H1 (cell line): ENCODE results near the gene DOCK3. TPM values are rescaled to one million over a fixed set of nuclear protein-coding genes. Genes with fewer than 3 reads are reported as not detected.

Experiments used
- CTCF ChIA-PET: fragments of 300-600 bp; sonication (Branson Sonifier 250); formaldehyde crosslinking; loops from one replicate; lab custom pipeline; 2021; ENCODE audit not compliant: partially characterized antibody; lab: Charles Lee
- POLR2A ChIA-PET: fragments of 300-600 bp; sonication (Branson Sonifier 250); formaldehyde crosslinking; loops from one replicate; lab custom pipeline; 2021; ENCODE audit warnings: inconsistent platforms; ENCODE audit not compliant: partially characterized antibody; lab: Charles Lee
- DNase-seq, 2 experiments: peaks; one replicate each; pipeline versions ENCODE4 v3.0.0 to v3.0.0-alpha.2; 2010 to 2022; ENCODE audit warnings: low spot score in 2 of 2, low read depth in 1 of 2, mixed read lengths in 1 of 2
- FAIRE-seq: peaks from 2 replicates; lab custom pipeline; 2011; peaks lifted over from hg19 to GRCh38; lab: Jason Lieb, UNC
- H2AFZ ChIP-seq: 2 replicates; pipeline ENCODE4 v1.8.1; 2012; ENCODE audit warnings: low read length, inconsistent platforms
- H2AK5ac ChIP-seq: 2 replicates; pipeline ENCODE4 v1.6.1; 2013; ENCODE audit warnings: low read depth, low read length
- H2BK120ac ChIP-seq: replicated peaks from 2 replicates; pipeline ENCODE3; 2013; ENCODE audit warnings: low read depth, low read length, inconsistent platforms
- H2BK12ac ChIP-seq: 2 replicates; pipeline ENCODE4 v1.6.1; 2013; ENCODE audit warnings: low read depth, low read length
- H2BK15ac ChIP-seq: 2 replicates; pipeline ENCODE4 v1.6.1; 2013; ENCODE audit warnings: low read length
- H2BK20ac ChIP-seq: 2 replicates; pipeline ENCODE4 v1.6.1; 2013; ENCODE audit warnings: low read length
- H2BK5ac ChIP-seq: 2 replicates; pipeline ENCODE4 v1.6.1; 2013; ENCODE audit warnings: low read depth, low read length
- H3K14ac ChIP-seq: 2 replicates; pipeline ENCODE4 v1.6.1; 2013; ENCODE audit warnings: inconsistent platforms; ENCODE audit not compliant: insufficient read length
- H3K18ac ChIP-seq: 2 replicates; pipeline ENCODE4 v1.6.1; 2013; ENCODE audit warnings: low read length; ENCODE audit errors: extremely low read depth
- H3K23ac ChIP-seq: 2 replicates; pipeline ENCODE4 v1.6.1; 2013; ENCODE audit warnings: inconsistent platforms; ENCODE audit not compliant: insufficient read length
- H3K23me2 ChIP-seq: 2 replicates; pipeline ENCODE4 v1.6.1; 2013; ENCODE audit warnings: low read depth, low read length
- H3K27ac ChIP-seq: 2 replicates; pipeline ENCODE4 v1.6.1; 2011; ENCODE audit warnings: low read depth, low read length, inconsistent platforms
- H3K27me3 ChIP-seq, 4 experiments: replicated peaks in 1 of 4; 1 replicate in 1 of 4; 2 replicates in 3 of 4; pipeline versions ENCODE4 v1.6.1 to v1.8.1; 2011 to 2013; ENCODE audit warnings: low read length in 3 of 4, mild to moderate bottlenecking in 3 of 4, inconsistent platforms in 2 of 4, mixed read lengths in 2 of 4, moderate library complexity in 1 of 4; ENCODE audit not compliant: control insufficient read depth in 3 of 4, insufficient read depth in 3 of 4; ENCODE audit errors: extremely low read depth in 1 of 4
- H3K36me3 ChIP-seq, 4 experiments: 2 replicates each; pipeline versions ENCODE4 v1.6.1 to v1.8.1; 2011 to 2013; ENCODE audit warnings: mild to moderate bottlenecking in 4 of 4, low read length in 3 of 4, moderate library complexity in 2 of 4, control low read depth in 1 of 4, inconsistent platforms in 1 of 4; ENCODE audit not compliant: insufficient read depth in 4 of 4, control insufficient read depth in 2 of 4
- H3K4ac ChIP-seq: replicated peaks from 2 replicates; pipeline ENCODE3; 2013; ENCODE audit warnings: low read length, low read depth, mixed read lengths, inconsistent platforms; ENCODE audit not compliant: insufficient read length
- H3K4me1 ChIP-seq, 4 experiments: replicated peaks in 1 of 4; 1 replicate in 1 of 4; 2 replicates in 3 of 4; pipeline versions ENCODE4 v1.6.1 to v1.8.1; 2011 to 2013; ENCODE audit warnings: low read length in 3 of 4, inconsistent platforms in 2 of 4, mixed read lengths in 1 of 4; ENCODE audit not compliant: insufficient read depth in 4 of 4, control insufficient read depth in 3 of 4
- H3K4me2 ChIP-seq, 2 experiments: 2 replicates each; pipeline versions ENCODE4 v1.6.1 to v1.8.1; 2011 to 2013; ENCODE audit warnings: low read depth in 2 of 2, low read length in 2 of 2, control low read depth in 1 of 2, inconsistent platforms in 1 of 2, mild to moderate bottlenecking in 1 of 2; ENCODE audit not compliant: insufficient read depth in 1 of 2
- H3K4me3 ChIP-seq, 4 experiments: fragments of 200-600, 300-600 bp in 1 of 4; sonication (generic), shearing (Covaris generic), sonication (Bioruptor Twin) in 1 of 4; 2 replicates each; pipeline versions ENCODE4 v1.5.1 to v1.8.1; 2011 to 2016; ENCODE audit warnings: low read length in 4 of 4, low read depth in 3 of 4, control low read depth in 2 of 4, inconsistent platforms in 2 of 4, mild to moderate bottlenecking in 2 of 4, mixed read lengths in 1 of 4, moderate library complexity in 1 of 4; ENCODE audit not compliant: insufficient read depth in 2 of 4; ENCODE audit errors: extremely low read depth in 1 of 4
- H3K56ac ChIP-seq: replicated peaks from 2 replicates; pipeline ENCODE3; 2013; ENCODE audit warnings: low read depth, mild to moderate bottlenecking, mixed read lengths, low read length, inconsistent platforms; ENCODE audit not compliant: insufficient read length
- H3K79me1 ChIP-seq: 2 replicates; pipeline ENCODE4 v1.6.1; 2013; ENCODE audit warnings: low read depth, low read length, control low read depth
- H3K79me2 ChIP-seq, 2 experiments: 2 replicates each; pipeline versions ENCODE4 v1.6.1 to v1.8.1; 2012 to 2013; ENCODE audit warnings: low read length in 2 of 2, mild to moderate bottlenecking in 2 of 2, inconsistent platforms in 1 of 2; ENCODE audit not compliant: insufficient read depth in 2 of 2, control insufficient read depth in 1 of 2
- H3K9ac ChIP-seq, 4 experiments: replicated peaks in 1 of 4; 1 replicate in 1 of 4; 2 replicates in 3 of 4; pipeline versions ENCODE4 v1.6.1 to v1.8.1; 2011 to 2013; ENCODE audit warnings: low read depth in 3 of 4, low read length in 3 of 4, control low read depth in 2 of 4, mild to moderate bottlenecking in 2 of 4, moderate library complexity in 2 of 4, inconsistent platforms in 1 of 4; ENCODE audit errors: extremely low read depth in 1 of 4
- H3K9me3 ChIP-seq, 2 experiments: 2 replicates each; pipeline versions ENCODE4 v1.6.1 to v1.8.1; 2012 to 2013; ENCODE audit warnings: mild to moderate bottlenecking in 2 of 2, moderate library complexity in 2 of 2, control low read depth in 1 of 2, inconsistent platforms in 1 of 2, low read depth in 1 of 2, low read length in 1 of 2, mixed read lengths in 1 of 2; ENCODE audit not compliant: insufficient read depth in 2 of 2
- H4K20me1 ChIP-seq, 2 experiments: replicated peaks in 1 of 2; 2 replicates each; pipeline versions ENCODE3 to v1.8.1; 2011 to 2013; ENCODE audit warnings: inconsistent platforms in 2 of 2, low read length in 2 of 2, mild to moderate bottlenecking in 1 of 2; ENCODE audit not compliant: insufficient read depth in 2 of 2, control insufficient read depth in 1 of 2
- H4K5ac ChIP-seq: 2 replicates; pipeline ENCODE4 v1.6.1; 2013; ENCODE audit warnings: low read length, low read depth, mixed read lengths, inconsistent platforms; ENCODE audit not compliant: insufficient read length
- H4K8ac ChIP-seq: 2 replicates; pipeline ENCODE4 v1.8.0; 2013; ENCODE audit warnings: mild to moderate bottlenecking, moderate library complexity, low read length, inconsistent platforms; ENCODE audit not compliant: insufficient read depth; ENCODE audit errors: extremely low read depth
- H4K91ac ChIP-seq: replicated peaks from 2 replicates; pipeline ENCODE3; 2013; ENCODE audit warnings: low read length, mixed read lengths, inconsistent platforms; ENCODE audit not compliant: insufficient read length
- BACH1 ChIP-seq: IDR thresholded peaks from 2 replicates; pipeline ENCODE4 v1.6.1; 2012; ENCODE audit warnings: low read length, improper control_type of control experiment
- BRCA1 ChIP-seq: IDR thresholded peaks from 2 replicates; pipeline ENCODE4 v1.6.1; 2012; ENCODE audit warnings: low read depth, low read length, improper control_type of control experiment
- CBX5 ChIP-seq: fragments of 300-800, 300-1000 bp; sonication (generic); IDR thresholded peaks from 2 replicates; pipeline ENCODE4 v1.7.1; 2016; ENCODE audit warnings: antibody characterized with exemption, low read length, low read depth
- GTF2F1 ChIP-seq: IDR thresholded peaks from 2 replicates; pipeline ENCODE4 v1.6.1; 2012; ENCODE audit warnings: low read depth, low read length, improper control_type of control experiment, borderline replicate concordance
- JUND ChIP-seq: IDR thresholded peaks from 2 replicates; pipeline ENCODE4 v1.6.1; 2011; ENCODE audit warnings: mild to moderate bottlenecking, improper control_type of control experiment, low read length
- MAX ChIP-seq: IDR thresholded peaks from 2 replicates; pipeline ENCODE4 v1.6.1; 2012; ENCODE audit warnings: inconsistent platforms
- POU5F1 ChIP-seq: IDR thresholded peaks from 2 replicates; pipeline ENCODE4 v1.6.1; 2011; ENCODE audit warnings: low read depth, mild to moderate bottlenecking, low read length, moderate library complexity
- SIRT6 ChIP-seq: IDR thresholded peaks from one replicate; pipeline ENCODE4 v1.7.1; 2012; ENCODE audit warnings: low read length, inconsistent platforms
- SUZ12 ChIP-seq: fragments of 200-600 bp; sonication (generic); IDR thresholded peaks from 2 replicates; pipeline ENCODE4 v1.6.1; 2012; ENCODE audit warnings: mild to moderate bottlenecking, inconsistent platforms, low read length, moderate library complexity, mixed read lengths
- TAF1 ChIP-seq: IDR thresholded peaks from 2 replicates; pipeline ENCODE4 v1.6.1; 2011; ENCODE audit warnings: mild to moderate bottlenecking, low read depth, low read length
- TCF12 ChIP-seq: IDR thresholded peaks from 2 replicates; pipeline ENCODE4 v1.6.1; 2011; ENCODE audit warnings: low read depth, mild to moderate bottlenecking, low read length
- WGBS, 2 experiments: shearing (Covaris generic) in 1 of 2; methylation state at CpG; one replicate each; pipeline versions ENCODE4 v1.1.6 to v1.1.7; 2013 to 2015; ENCODE audit warnings: low lambda C conversion rate in 2 of 2, mixed read lengths in 2 of 2, inconsistent platforms in 1 of 2, low coverage in 1 of 2, missing lambda C conversion rate in 1 of 2; ENCODE audit not compliant: insufficient replicate concordance in 2 of 2, insufficient coverage in 1 of 2, insufficient read length in 1 of 2; ENCODE audit errors: extremely low coverage in 1 of 2, missing lambda C conversion rate in 1 of 2; 5-methylcytosine and 5-hydroxymethylcytosine counted together
- polyA plus RNA-seq, 7 experiments: library from polyadenylated mRNA; depleted of rRNA in 3 of 7; stranded (reverse) in 5 of 7; unstranded in 2 of 7; fragments of >200 nt in 5 of 7; fragments of 200-250 nt in 2 of 7; gene quantifications; 1 replicate in 5 of 7; 2 replicates in 1 of 7; 4 replicates in 1 of 7; pipeline versions ENCODE4 v1.2.1 to v1.2.3, GENCODE V29; 2011 to 2013; ENCODE audit warnings: missing spikeins in 2 of 7, mixed read lengths in 2 of 7
- total RNA-seq: library from RNA; stranded (reverse); fragmentation: NEBNext Ultra II Directional; extraction: Animal tissue kit (Norgen Biotek cat#: 25700); gene quantifications from 2 replicates; pipeline ENCODE4 v1.2.1, GENCODE V29; 2021
- TF ChIP-seq, protein P1 (sequence below): IDR thresholded peaks from 2 replicates; pipeline ENCODE4 v1.6.1; 2011; ENCODE audit warnings: low read depth, mild to moderate bottlenecking, low read length; ENCODE audit not compliant: insufficient read depth

Gene DOCK3
- total and polyA plus RNA-seq, 2 of the 8 experiments (the other 6 are each of a cell fraction or from before 2014, with no cell fraction given) = 2.7 to 5.0 TPM

DNA sequence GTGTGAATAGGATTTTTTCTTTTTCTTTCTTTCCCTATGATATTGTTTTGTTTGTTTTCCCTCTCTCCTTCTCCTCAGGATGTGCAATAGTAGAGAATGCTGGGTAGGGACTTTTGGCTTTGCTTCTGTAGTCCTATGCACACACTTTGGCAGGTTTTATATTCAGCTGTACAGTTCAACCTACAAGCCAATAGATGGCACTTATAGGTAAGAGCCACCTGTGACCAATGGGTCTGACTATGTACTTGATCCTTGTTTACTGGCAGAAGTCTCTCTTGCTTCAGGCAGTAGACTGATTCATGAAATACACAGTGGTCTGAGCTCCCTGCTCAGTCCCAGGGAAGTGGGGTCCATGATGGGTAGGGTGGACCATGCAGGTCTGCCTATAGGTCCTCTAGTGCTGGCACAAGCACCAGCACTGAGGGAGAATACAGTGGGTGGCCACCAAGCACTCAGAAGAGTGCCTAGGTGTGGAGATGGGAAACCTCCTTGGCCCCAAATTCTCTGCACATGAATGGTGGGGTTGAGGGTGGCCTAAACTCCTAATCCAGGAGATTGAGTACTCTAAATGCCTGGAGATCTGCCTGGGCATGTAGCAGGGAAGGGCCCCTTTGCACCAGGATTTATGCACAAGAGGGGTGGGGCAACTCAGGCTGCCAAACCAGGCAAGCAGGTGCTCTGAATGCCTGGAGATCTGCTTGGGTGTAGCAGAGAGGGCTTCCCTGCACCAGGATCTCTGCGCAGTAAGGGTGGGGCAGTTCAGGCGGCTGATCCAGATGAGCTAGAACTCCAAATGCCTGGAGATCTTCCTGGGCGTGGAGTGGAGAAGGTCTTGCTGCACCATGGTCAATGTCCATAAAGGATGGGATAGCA is 176.1 kb downstream of the DOCK3 start:
- no peak overlapping the region for H3K23ac ChIP-seq
- no peaks in the 10 kb centered on the region for H3K79me1 ChIP-seq
- no peaks in the 10 kb centered on the region for H3K23me2 ChIP-seq
- DNase-seq = no peak
- 0 out of 4 replicates have a peak, but pooled peaks cover 0 to 3% of the 10 kb centered on the region in 2 experiments for H3K79me2 ChIP-seq
- no peak overlapping the region for H4K8ac ChIP-seq
- H4K5ac ChIP-seq = no peak overlapping the region
- CTCF ChIA-PET = interaction anchor here (1.0 kb wide), 1 partner anchor 174 kb away, joined by 3 read pairs; no protein-coding TSS in a partner anchor
- no peak overlapping the region for H3K4me2 ChIP-seq
- 0 out of 2 replicates have a peak overlapping the region, but pooled peaks have one; percentile 68 for H2BK12ac ChIP-seq
- H3K9me3 ChIP-seq = peaks cover 4 to 6% of the 10 kb centered on the region in 2 experiments; a peak in 1 of 4 replicates
- no peak overlapping the region for H2BK120ac ChIP-seq
- H2BK5ac ChIP-seq = peak overlapping the region; percentile 91
- peak overlapping the region; percentile 55 for H4K91ac ChIP-seq
- 0 out of 2 replicates have a peak overlapping the region, but pooled peaks have one; percentile 13 for H3K27ac ChIP-seq
- no peak overlapping the region for H2AFZ ChIP-seq
- H3K4ac ChIP-seq = peak overlapping the region; percentile 27
- H3K4me3 ChIP-seq = no peak overlapping the region
- H4K20me1 ChIP-seq = no peaks in the 10 kb centered on the region
- no peak overlapping the region for H3K56ac ChIP-seq
- no peak overlapping the region for H2BK15ac ChIP-seq
- POLR2A ChIA-PET = no interaction called here
- H3K14ac ChIP-seq = no peak overlapping the region
- H3K27me3 ChIP-seq = no peaks in the 10 kb centered on the region
- no peak overlapping the region for H2BK20ac ChIP-seq
- H3K4me1 ChIP-seq = 0 out of 7 replicates have a peak, but pooled peaks cover 0 to 3% (median 0%) of the 10 kb centered on the region in 4 experiments
- H3K36me3 ChIP-seq = no peaks in the 10 kb centered on the region
- WGBS, 2 experiments = 94% methylated on average over 3 of the region's 3 CpGs; no CpG with 5 or more reads in 1 of the 2 experiments
- H2AK5ac ChIP-seq = no peak overlapping the region
- no peak overlapping the region for H3K9ac ChIP-seq
- H3K18ac ChIP-seq = peak overlapping the region; percentile 66; the same call in 1 of the 2 replicates
- FAIRE-seq = no peak
- TF ChIP-seq POU5F1 (no peak), BRCA1 (no peak), GTF2F1 (no peak), JUND (no peak), TAF1 (no peak), MAX (no peak), CBX5 (no peak), BACH1 (no peak), TCF12 (no peak), SUZ12 (no peak), SIRT6 (no peak)
- TF ChIP-seq, protein P1, sequence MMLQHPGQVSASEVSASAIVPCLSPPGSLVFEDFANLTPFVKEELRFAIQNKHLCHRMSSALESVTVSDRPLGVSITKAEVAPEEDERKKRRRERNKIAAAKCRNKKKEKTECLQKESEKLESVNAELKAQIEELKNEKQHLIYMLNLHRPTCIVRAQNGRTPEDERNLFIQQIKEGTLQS = no peak
